ENCODE results near the gene PSMD1.

GRCh38 chr2:231210782-231211181 lies 154.1 kb downstream of the PSMD1 start:
- TF ChIP-seq SUZ12 (IDR thresholded peaks at IDR 0.05) (no peak), L3MBTL2 (conservative IDR thresholded peaks at IDR 0.05) (no peak), BHLHE40 (IDR thresholded peaks at IDR 0.05; ENCODE audit: borderline replicate concordance) (no peak), SP1 (IDR thresholded peaks at IDR 0.05) (no peak), FOXA1 (IDR thresholded peaks at IDR 0.05) (no peak), PKNOX1 (IDR thresholded peaks at IDR 0.05) (no peak), ELF4 (IDR thresholded peaks at IDR 0.05) (no peak)

Data from HEK293T (cell line).